Neural cell (in vitro differentiated cells): ENCODE data around the gene TIMM22.

Source experiments
- EP300 ChIP-seq: fragments of 450-650 bp; conservative IDR thresholded peaks from 2 replicates; pipeline ENCODE4 v1.6.1; 2014; ENCODE audit warnings: antibody characterized with exemption, mild to moderate bottlenecking, moderate library complexity; ENCODE audit not compliant: poor library complexity, severe bottlenecking
- EZH2 ChIP-seq: fragments of 200-600, 300-800 bp; shearing (Covaris generic), sonication (generic); IDR thresholded peaks from 2 replicates; pipeline ENCODE4 v1.6.1; 2014; ENCODE audit warnings: antibody characterized with exemption, low read length, borderline replicate concordance, mild to moderate bottlenecking; ENCODE audit not compliant: insufficient read depth, poor library complexity, severe bottlenecking
- POLR2AphosphoS5 ChIP-seq: IDR thresholded peaks from 2 replicates; pipeline ENCODE4 v1.6.1; 2012
- RAD21 ChIP-seq: fragments of 450-650 bp; conservative IDR thresholded peaks from 2 replicates; pipeline ENCODE4 v1.6.1; 2014; ENCODE audit warnings: antibody characterized with exemption, mild to moderate bottlenecking, moderate library complexity
- TAF1 ChIP-seq: IDR thresholded peaks from 2 replicates; pipeline ENCODE4 v1.6.1; 2012; ENCODE audit warnings: low read depth
- TF ChIP-seq, protein P1 (sequence below): fragments of 450-650 bp; IDR thresholded peaks from 2 replicates; pipeline ENCODE4 v1.5.1; 2014; ENCODE audit warnings: antibody characterized with exemption, mild to moderate bottlenecking, moderate library complexity; ENCODE audit not compliant: poor library complexity, severe bottlenecking

DNA sequence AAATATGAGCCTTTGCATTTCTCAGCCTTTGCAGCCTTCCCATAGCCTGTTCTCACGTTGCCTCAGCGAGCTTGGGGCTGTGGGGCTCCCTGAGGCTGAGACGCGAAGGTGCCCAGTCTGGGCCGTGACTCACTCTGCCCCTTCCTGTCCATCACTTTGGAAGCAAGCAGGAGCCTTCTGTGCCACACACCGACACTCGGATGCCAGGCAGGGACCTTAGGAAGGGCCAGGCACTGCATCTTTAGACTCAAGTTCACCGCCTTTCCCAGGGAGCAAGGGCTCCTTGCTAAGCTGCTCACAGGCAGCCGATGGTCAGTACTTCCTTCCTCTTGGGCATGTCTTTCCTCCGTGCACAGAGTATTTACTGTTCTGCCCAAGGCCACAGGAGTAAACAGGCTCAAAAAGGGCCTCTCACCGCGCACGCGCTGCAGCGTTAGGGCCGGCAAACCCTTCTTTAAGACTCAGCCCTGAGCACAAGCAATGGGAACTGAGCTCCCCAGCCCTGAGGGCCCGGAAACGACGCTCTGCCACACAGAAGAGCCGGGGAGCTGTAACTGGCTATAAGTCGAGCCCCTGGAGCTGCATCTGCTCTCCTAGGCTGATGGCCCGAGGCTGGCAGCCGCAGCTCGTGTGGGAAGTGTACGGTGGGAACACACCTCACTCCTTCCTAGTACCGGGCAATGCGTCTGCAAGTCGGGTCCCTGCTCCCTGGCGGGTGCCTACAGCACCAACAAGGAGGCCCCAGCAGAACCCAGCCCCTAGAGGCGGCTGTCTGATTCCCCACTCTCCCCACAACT, 7.2 kb downstream of the TIMM22 start:
- TF ChIP-seq, protein P1, sequence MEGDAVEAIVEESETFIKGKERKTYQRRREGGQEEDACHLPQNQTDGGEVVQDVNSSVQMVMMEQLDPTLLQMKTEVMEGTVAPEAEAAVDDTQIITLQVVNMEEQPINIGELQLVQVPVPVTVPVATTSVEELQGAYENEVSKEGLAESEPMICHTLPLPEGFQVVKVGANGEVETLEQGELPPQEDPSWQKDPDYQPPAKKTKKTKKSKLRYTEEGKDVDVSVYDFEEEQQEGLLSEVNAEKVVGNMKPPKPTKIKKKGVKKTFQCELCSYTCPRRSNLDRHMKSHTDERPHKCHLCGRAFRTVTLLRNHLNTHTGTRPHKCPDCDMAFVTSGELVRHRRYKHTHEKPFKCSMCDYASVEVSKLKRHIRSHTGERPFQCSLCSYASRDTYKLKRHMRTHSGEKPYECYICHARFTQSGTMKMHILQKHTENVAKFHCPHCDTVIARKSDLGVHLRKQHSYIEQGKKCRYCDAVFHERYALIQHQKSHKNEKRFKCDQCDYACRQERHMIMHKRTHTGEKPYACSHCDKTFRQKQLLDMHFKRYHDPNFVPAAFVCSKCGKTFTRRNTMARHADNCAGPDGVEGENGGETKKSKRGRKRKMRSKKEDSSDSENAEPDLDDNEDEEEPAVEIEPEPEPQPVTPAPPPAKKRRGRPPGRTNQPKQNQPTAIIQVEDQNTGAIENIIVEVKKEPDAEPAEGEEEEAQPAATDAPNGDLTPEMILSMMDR = no peak
- no peak for TF ChIP-seq POLR2AphosphoS5
- no peak for TF ChIP-seq TAF1
- no peak for TF ChIP-seq EZH2
- TF ChIP-seq RAD21 = no peak
- no peak for TF ChIP-seq EP300
